Activated naive CD8-positive, alpha-beta T cell treated with anti-CD3 and anti-CD28 coated beads for 36 hours (primary cell): Measurements from ENCODE around the gene PERCC1. TPM values are rescaled to one million over a fixed set of nuclear protein-coding genes. Genes with fewer than 3 reads are reported as not detected.
A peak's percentile ranks its signal among the peaks of the same experiment; 100 is the strongest.
"Not testable (repeated sequence)": the region's sequence is repeated elsewhere in the genome, so short reads cannot be mapped to it uniquely, and the experiment has no call there.

Source experiments
- DNase-seq: peaks from one replicate; pipeline ENCODE4 v3.0.0; 2021
- H3K27ac Mint-ChIP-seq: one replicate; pipeline ENCODE4 v1.8.0; 2022; ENCODE audit warnings: mild to moderate bottlenecking, moderate library complexity, mixed read lengths
- H3K27me3 Mint-ChIP-seq: one replicate; pipeline ENCODE4 v1.8.0; 2022; ENCODE audit warnings: mild to moderate bottlenecking, mixed read lengths
- H3K36me3 Mint-ChIP-seq: one replicate; pipeline ENCODE4 v1.8.0; 2021; ENCODE audit warnings: mild to moderate bottlenecking, mixed read lengths
- H3K4me1 Mint-ChIP-seq: one replicate; pipeline ENCODE4 v1.8.0; 2021; ENCODE audit warnings: mixed read lengths
- H3K4me3 Mint-ChIP-seq: one replicate; pipeline ENCODE4 v1.8.0; 2022; ENCODE audit warnings: mild to moderate bottlenecking, moderate library complexity, mixed read lengths
- H3K9me3 Mint-ChIP-seq: one replicate; pipeline ENCODE4 v1.8.0; 2022; ENCODE audit warnings: mixed read lengths
- total RNA-seq, 2 experiments: library from RNA; stranded (reverse); gene quantifications; one replicate each; pipeline ENCODE4 v1.2.3, GENCODE V29; 2021

The PERCC1 gene
- total RNA-seq, 2 experiments from 2014 or later, result 0.25 to 0.40 TPM

GRCh38 chr16:1474796-1475551 lies 44.1 kb downstream of the PERCC1 start, which contains the start of gene CLCN7:
CLCN7 (minus strand) TSS chr16:1475028; CDS start chr16:1474974, 54 bp downstream.
- Mint-ChIP-seq H3K27ac (peak within 1 kb of the TSS; percentile 90), H3K36me3 (no peaks in the 10 kb centered on the region), H3K4me1 (peaks cover 29% of the 10 kb centered on the region), H3K9me3 (no peaks in the 10 kb centered on the region), H3K27me3 (no peaks in the 10 kb centered on the region), H3K4me3 (peak within 1 kb of the TSS; percentile 88)
- DNase-seq, result peak; percentile 94

DNA sequence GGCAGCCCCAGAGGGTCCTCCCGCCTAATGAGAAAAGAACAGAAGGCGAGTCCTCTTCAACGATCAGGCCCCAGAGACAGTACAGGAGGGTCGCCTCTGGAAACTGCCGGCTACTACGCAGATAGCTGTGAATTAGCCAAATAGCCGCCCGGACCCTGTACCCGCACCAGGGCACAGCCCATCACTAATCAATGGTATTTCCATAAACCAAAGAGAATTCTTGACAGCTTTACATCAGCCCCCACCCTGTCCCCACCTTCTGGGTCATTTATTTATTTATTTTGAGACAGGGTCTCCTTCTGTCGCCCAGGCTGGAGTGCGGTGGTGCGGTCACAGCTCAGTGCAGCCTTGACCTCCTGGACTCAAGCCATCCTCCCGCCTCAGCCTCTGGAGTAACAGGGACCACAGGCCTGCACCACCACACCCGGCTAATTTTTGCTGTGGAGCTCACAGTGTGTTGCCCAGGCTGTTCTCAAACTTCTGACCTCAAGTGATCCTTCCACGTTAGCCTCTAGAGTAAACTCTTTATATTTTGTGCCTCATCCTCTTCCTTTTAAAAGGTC lies 44.8 kb downstream of the PERCC1 start:
- H3K4me3 Mint-ChIP-seq, result peak overlapping the region; percentile 88

GRCh38 chr16:1477033-1477432 lies 46.2 kb downstream of the PERCC1 start:
- Mint-ChIP-seq H3K9me3 (no peaks in the 10 kb centered on the region), H3K36me3 (no peaks in the 10 kb centered on the region), H3K27ac (no peak overlapping the region), H3K27me3 (no peaks in the 10 kb centered on the region), H3K4me1 (peaks cover 14% of the 10 kb centered on the region), H3K4me3 (no peak overlapping the region)
- DNase-seq, result no peak

More for the DNA sequence above, 44.8 kb downstream of the PERCC1 start:
- peak overlapping the region; percentile 90 for H3K27ac Mint-ChIP-seq
- no peak for DNase-seq
- peaks cover 26% of the 10 kb centered on the region for H3K4me1 Mint-ChIP-seq
- no peaks in the 10 kb centered on the region for H3K36me3 Mint-ChIP-seq
- H3K27me3 Mint-ChIP-seq, result no peaks in the 10 kb centered on the region
- H3K9me3 Mint-ChIP-seq, result no peaks in the 10 kb centered on the region

DNA sequence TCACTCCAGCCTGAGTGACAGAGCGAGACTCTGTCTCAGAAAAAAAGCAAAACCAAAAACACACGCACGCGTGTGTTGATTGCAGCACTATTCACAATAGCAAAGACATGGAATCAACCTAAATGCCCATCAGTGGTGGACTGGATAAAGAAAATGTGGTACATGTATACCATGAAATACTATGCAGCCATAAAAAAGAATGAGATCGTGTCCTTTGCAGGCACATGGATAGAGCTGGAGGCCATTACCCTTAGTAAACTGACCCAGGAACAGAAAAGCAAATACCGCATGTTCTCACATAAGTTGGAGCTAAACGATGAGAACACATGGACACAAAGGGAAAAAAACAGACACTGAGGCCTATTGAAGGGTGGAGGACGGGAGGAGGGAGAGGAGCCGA lies 48.1 kb downstream of the PERCC1 start:
- H3K4me3 Mint-ChIP-seq, DNase-seq, H3K27me3 Mint-ChIP-seq, H3K36me3 Mint-ChIP-seq, H3K27ac Mint-ChIP-seq, H3K4me1 Mint-ChIP-seq, H3K9me3 Mint-ChIP-seq: not testable (repeated sequence)

- no peak overlapping the region for H3K4me3 Mint-ChIP-seq
Measured at GRCh38 chr16:1481906-1482835, 51.3 kb downstream of the PERCC1 start.

More at GRCh38 chr16:1481906-1482835, 51.3 kb downstream of the PERCC1 start:
- no peaks in the 10 kb centered on the region for H3K9me3 Mint-ChIP-seq
- H3K27ac Mint-ChIP-seq, result no peak overlapping the region
- DNase-seq, result no peak
- no peaks in the 10 kb centered on the region for H3K27me3 Mint-ChIP-seq
- no peaks in the 10 kb centered on the region for H3K36me3 Mint-ChIP-seq
- no peaks in the 10 kb centered on the region for H3K4me1 Mint-ChIP-seq

Other genes starting within 250 kb of the PERCC1 start
- not detected for gene TPSG1, start 205.8 kb upstream of the PERCC1 start, total RNA-seq
- gene TPSB2, start 200.9 kb upstream of the PERCC1 start, total RNA-seq, result not detected
- not detected for gene TPSAB1, start 190.4 kb upstream of the PERCC1 start, total RNA-seq
- not detected for gene TPSD1, start 175.0 kb upstream of the PERCC1 start, total RNA-seq
- 100 to 1,000 TPM; 280 to 282 TPM for gene UBE2I, start 121.4 kb upstream of the PERCC1 start, total RNA-seq
- under 1 TPM; 0.12 to 0.46 TPM for gene BAIAP3, start 97.4 kb upstream of the PERCC1 start, total RNA-seq
- 10 to 100 TPM; 80.3 to 82.6 TPM for gene TSR3, start 79.2 kb upstream of the PERCC1 start, total RNA-seq
- gene GNPTG, start 79.1 kb upstream of the PERCC1 start, total RNA-seq, result 10 to 100 TPM; 19.2 to 19.7 TPM
- gene UNKL, start 16.4 kb upstream of the PERCC1 start, total RNA-seq, result 10 to 100 TPM; 22.6 to 24.2 TPM
- gene UQCC4, start 10.3 kb upstream of the PERCC1 start, total RNA-seq, result 10 to 100 TPM; 24.4 to 24.6 TPM
- gene CCDC154, start 13.5 kb downstream of the PERCC1 start, total RNA-seq, result 1 to 10 TPM; 1.3 TPM
- 10 to 100 TPM; 45.0 to 48.8 TPM for gene CLCN7, start 44.0 kb downstream of the PERCC1 start, total RNA-seq
- not detected for gene PTX4, start 57.9 kb downstream of the PERCC1 start, total RNA-seq
- gene TELO2, start 62.3 kb downstream of the PERCC1 start, total RNA-seq, result 10 to 100 TPM; 82.5 to 82.9 TPM
- gene TMEM204, start 102.6 kb downstream of the PERCC1 start, total RNA-seq, result 10 to 100 TPM; 21.2 to 23.7 TPM
- gene IFT140, start 181.0 kb downstream of the PERCC1 start, total RNA-seq, result 1 to 10 TPM; 7.1 to 9.5 TPM
- 10 to 100 TPM; 14.4 to 17.0 TPM for gene CRAMP1, start 181.3 kb downstream of the PERCC1 start, total RNA-seq
- gene JPT2, start 247.2 kb downstream of the PERCC1 start, total RNA-seq, result 10 to 100 TPM; 91.4 to 96.2 TPM